IPS-NIHi11 (cell line): ENCODE measurements around the gene CD101.

ENCODE experiments used
- DNase-seq: peaks from one replicate; pipeline ENCODE4 v3.0.0; 2012; ENCODE audit warnings: mixed read lengths, low spot score

CD101 gene

DNA sequence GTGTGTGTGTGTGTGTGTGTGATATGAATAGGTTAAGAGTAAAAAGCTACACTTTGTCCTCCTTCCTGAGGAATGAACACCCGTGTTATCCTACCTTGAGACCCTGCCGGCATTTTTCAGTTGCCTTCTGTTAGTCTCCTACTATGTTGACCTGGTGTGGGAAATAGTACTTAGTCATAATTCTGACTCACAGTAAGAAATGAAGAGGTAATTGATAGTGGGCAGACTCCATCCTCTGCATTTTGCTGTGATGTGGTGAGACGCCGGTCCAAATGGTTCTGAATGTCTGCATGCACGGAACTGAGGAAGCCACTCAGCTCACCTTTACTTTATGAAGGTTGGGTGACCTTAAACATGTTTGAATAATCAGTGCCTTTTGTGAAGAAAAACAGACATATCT, 12.6 kb downstream of the CD101 start:
- DNase-seq, result no peak

- DNase-seq, result no peak
Measured at GRCh38 chr1:117015724-117016123, 14.2 kb downstream of the CD101 start.

DNA sequence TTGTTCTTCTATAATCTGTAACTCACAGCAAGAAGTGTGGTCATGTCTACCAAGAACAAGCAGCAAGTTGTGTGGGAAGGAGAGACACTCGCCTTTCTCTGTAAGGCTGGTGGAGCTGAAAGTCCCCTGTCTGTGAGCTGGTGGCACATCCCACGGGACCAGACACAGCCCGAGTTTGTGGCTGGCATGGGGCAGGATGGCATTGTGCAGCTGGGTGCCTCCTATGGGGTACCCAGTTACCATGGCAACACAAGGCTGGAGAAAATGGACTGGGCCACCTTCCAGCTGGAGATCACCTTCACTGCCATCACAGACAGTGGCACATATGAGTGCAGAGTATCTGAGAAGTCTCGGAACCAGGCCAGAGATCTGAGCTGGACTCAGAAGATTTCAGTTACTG, 15.5 kb downstream of the CD101 start:
- no peak for DNase-seq

DNA sequence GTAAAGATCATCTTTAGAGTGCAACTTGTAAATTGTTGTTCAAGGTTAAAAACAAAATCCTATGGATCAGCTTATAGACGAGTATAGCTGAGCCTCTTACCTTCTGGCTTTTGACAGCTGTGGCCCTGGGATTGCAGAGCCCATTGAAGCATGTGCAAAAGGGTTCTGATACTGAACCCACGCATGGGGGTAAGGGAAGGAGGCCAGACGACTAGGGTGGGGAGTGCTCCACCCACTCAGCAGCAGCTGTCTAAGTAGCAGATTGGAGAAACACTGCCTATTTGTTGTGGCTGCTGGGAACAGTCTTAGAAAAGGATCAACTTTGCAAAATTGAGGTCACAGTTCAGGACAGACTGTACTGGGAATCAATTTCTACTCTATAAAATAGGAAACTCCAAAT, 16.1 kb downstream of the CD101 start:
- no peak for DNase-seq

DNA sequence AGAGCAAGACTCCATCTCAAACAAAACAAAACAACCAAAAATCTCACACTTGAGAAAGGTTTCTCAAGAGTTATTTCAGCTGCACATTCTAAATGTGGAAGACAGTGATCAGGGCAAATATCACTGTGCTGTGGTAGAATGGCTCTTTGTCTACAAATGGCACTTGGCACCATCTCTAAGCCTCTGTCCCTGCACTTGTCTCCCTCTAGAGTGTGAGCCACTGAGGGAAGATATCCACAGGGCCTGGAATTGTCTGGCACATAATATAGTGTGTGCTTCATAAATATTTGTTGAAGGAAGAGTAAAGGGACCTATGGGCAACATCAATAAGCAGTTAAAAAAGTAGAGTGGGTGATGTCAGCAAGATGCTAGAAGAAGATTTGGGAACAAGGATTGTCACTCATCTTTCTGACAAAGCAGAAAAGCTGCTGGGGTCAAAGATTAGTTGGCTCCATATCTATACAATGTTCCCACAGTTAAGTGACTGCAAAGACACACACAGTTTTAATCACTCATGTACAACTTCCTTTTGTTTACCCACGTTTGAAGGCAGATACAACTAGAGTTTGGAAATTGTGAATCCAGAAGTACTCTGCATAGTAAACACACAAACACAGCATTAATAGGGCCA, 19.1 kb downstream of the CD101 start:
- no peak for DNase-seq

GRCh38 chr1:117022114-117022513, 20.6 kb downstream of the CD101 start:
- DNase-seq, result no peak

DNA sequence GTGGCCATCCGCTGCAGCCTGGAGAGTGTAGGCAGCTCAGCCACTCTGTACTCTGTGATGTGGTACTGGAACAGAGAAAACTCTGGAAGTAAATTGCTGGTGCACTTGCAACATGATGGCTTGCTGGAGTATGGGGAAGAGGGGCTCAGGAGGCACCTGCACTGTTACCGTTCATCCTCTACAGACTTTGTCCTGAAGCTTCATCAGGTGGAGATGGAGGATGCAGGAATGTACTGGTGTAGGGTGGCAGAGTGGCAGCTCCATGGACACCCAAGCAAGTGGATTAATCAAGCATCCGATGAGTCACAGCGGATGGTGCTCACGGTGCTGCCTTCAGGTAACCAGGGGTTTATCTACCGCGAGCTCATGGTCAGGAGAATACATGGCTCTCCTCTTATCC, 24.0 kb downstream of the CD101 start:
- no peak for DNase-seq

DNA sequence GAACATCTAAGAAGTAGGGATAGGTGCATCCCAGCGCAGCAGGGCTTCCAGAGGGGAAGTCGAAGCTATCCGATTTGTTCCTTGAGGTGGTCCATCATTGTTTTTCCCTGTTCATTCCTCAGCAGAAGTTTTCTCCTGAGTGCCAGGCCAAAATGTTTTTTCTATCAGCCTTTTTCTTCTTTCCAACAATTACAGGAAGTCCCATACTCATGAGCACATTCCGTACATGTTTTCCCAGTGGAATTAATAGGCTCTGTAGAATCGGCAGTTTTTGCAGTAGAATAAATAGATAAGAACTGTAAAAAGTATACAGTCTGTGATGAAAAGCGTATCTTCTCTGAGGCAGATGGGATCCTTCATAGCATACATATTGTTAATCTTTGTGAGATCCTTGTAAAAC, 24.8 kb downstream of the CD101 start:
- DNase-seq, result no peak

DNA sequence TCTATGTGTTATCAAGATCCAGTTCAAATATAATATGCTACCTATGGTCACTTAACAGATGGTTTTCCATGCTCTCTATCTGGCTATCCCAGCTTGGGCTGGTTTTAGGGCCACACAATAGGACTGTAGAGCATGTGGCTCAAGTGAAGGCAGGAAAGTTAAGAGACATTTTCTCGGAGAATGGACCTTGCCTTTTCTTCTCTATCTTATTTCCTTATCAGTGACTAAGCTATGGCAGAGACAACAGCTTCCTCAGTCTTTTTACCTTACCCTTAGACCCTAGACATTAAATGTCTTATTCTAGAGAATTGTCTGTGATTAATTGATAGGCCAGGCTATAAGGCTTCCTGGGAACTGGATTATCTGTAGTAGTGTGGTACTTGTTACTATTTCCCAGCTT, 28.1 kb downstream of the CD101 start:
- DNase-seq, result no peak

DNA sequence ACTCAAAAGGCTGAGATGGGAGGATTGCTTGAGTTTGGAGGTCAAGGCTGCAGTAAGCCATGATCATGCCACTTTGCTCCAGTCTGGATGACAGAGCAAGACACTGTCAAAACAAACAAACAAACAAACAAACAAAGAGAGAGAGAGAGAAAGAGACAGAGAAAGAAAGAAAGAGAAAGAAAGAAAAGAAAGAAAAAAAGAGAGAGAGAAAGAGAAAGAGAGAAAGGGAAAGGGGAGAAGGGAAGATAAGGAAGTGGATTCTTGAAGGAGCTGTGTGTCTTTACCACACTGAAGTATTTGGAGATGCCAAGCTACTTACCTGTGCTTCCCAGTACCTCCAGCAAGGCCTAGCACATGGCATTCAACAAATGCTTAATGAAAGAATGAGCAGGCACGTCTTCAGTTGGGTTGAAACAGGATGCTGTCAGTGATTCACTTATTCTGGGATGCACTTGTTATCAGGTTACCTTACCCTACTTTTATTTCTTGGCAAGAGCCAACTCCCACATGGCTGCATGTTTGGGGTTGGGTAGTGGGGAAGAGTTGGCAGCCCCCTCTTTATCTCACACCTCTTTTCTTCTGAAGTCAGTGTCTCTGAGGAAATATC, 28.8 kb downstream of the CD101 start:
- no peak for DNase-seq

GRCh38 chr1:117032266-117032665, 30.7 kb downstream of the CD101 start:
- no peak for DNase-seq

GRCh38 chr1:117032681-117033539, 31.4 kb downstream of the CD101 start:
- DNase-seq, result no peak

DNA sequence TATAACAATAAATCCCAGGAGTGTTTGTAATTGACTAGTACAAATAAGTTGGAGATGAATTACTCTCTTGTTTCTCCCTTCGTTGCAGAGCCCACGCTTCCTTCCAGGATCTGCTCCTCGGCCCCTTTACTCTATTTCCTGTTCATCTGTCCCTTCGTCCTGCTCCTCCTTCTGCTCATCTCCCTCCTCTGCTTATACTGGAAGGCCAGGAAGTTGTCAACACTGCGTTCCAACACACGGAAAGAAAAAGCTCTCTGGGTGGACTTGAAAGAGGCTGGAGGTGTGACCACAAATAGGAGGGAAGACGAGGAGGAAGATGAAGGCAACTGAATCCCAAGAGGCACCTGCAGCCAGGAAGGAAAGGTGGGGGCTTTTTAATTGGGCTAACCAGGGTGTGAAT, 32.2 kb downstream of the CD101 start:
- DNase-seq, result no peak

DNA sequence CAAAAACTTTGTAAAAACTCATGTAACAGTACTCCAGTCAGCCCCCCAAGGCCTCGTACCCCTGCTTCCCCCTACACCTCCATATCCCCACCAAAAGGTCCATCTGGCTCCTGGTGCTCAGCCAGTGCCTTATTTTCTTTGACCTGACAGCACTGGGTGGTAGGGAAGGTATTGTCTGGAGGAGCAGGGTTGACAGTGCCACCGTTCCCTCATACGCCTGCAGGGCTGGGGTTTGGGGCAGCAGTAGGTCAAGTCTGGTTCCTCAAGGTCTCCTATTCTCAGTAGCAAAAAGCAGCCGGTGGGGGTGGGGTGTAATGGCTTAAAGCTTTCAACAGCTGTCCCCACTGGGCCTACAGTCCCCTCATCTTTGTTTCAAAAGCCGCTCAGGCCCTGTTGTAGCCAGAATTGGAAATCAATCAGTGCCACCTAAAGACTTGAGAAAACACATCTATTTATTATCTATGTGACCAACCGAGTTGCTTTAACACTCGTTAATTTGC, 33.3 kb downstream of the CD101 start:
- no peak for DNase-seq

DNA sequence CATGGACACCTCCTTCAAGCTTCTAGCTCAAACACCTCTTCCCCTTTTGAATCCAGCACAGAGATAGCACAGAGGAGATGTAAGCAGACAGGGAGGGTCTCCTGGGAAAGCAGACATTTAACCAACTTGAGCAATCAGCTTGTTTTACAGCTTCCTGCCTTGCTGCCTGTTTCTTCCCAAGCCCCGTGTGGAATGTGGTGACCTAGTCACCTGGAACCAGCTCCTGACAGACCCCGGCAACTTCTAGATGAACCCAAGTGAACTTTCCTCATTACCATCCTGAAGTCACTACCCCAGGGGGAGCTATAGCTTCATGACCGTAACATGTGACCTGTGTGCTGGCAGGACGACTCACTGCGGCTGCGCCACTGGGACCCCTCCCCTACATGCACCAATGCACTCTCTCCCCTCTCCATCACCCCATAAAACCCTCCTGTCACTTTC, 34.5 kb downstream of the CD101 start:
- peak; percentile 23 for DNase-seq

GRCh38 chr1:117037802-117038201, 36.2 kb downstream of the CD101 start:
- no peak for DNase-seq

DNA sequence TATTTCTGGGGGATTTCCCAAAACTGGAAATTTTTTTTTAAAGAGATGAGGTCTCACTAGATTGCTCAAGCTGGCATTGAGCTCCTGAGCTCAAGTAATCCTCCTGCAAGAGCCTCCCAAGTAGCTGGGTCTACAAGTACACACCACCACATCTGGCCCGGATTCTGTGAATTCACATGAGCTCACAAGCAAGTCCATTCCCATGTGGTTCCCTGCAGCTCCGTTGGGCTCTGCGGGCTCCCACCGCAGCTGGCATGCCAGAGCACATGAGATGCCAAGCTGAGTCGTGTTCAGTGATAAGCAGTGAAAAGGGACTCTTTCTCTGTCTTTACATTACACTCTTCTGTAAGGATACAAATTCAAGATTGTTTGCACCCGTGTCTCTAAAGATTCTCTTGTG, 36.7 kb downstream of the CD101 start:
- DNase-seq, result no peak

GRCh38 chr1:117044217-117044616, 42.7 kb downstream of the CD101 start:
- DNase-seq, result no peak

DNA sequence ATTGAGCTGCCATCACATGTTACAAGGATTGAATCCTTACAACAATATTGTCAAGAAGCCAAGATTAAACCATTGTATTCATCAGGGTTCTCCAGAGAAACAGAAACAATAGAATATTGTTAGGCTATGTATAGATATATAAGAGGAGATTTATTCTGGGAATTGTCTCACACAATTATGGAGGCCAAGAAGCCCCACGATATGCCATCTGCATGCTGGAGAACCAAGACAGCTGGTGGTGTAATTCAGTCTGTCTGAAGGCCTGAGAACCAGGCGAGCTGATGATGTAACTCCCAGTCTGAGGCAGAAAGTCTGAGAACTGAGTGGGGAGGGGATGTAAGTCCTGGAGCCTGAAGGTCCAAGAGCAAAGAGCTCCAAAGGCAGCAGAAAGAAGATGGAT, 44.1 kb downstream of the CD101 start:
- no peak for DNase-seq

- DNase-seq, result no peak
Measured at GRCh38 chr1:117046781-117047180, 45.2 kb downstream of the CD101 start.

- DNase-seq, result no peak
Measured at GRCh38 chr1:117047271-117047670, 45.7 kb downstream of the CD101 start.

- DNase-seq, result no peak
Measured at GRCh38 chr1:117049857-117050256, 48.3 kb downstream of the CD101 start.
